Spleen (tissue), 7 donors: Measurements from ENCODE around the gene BTC.

Experiments
- POLR2AphosphoS5 ChIP-seq, 3 donors: sonication (generic); formaldehyde crosslinking; IDR thresholded peaks; one replicate each; pipeline ENCODE4 v1.5.1; 2017; ENCODE audit warnings: antibody characterized with exemption in 3 of 3
- TF ChIP-seq, protein P1 (sequence below), 11 experiments: fragments of 200-600 bp in 7 of 11; fragments of 450-650 bp in 4 of 11; sonication (generic) in 4 of 11; IDR thresholded peaks in 8 of 11; conservative IDR thresholded peaks in 3 of 11; 1 replicate in 7 of 11; 2 replicates in 4 of 11; pipeline versions ENCODE4 v1.4.0 to v1.8.0; 2016 to 2021; ENCODE audit warnings: antibody characterized with exemption in 11 of 11, inconsistent platforms in 4 of 11, mild to moderate bottlenecking in 1 of 11
- donor health status: DM: no; HTN: no; CAD: no; lungs with moderate emphysema.
- donor health status: DM: no; HTN: no; CAD: no.
- donor health status: DM: no; HTN: no; CAD: no.

DNA sequence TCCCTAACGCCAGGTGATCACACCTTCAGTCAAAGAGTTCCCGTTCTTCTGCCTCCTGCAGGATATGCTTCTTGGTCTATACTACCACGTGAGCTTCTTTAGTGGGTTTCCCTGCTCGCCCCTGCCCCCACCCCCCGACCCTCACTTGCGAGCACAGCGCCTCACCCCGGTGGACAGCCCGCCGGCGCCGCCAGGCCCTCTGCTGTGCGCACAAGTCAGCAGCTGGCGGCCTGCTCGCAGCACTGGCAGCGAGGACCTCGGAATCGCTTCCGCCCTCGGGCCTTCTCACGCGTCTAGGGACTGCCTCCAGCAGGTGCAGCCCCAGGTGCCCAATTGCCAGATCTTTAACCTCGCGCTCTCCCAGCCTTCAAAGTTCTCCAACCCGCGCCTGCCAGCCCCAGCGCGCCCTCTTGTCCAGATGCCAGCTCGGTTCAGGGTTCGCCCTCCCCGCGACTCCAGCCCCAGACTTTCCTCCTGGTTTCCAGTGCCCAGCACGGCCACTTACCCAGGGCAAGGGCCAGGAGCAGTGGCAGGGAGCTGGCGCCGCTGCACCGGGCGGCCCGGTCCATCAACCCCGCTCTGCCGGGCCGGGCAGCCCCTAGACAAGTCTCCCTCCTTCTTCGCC lies 454 bp downstream of the BTC start:
- TF ChIP-seq POLR2AphosphoS5 (IDR thresholded peaks at IDR 0.05): no peak
- TF ChIP-seq, protein P1, sequence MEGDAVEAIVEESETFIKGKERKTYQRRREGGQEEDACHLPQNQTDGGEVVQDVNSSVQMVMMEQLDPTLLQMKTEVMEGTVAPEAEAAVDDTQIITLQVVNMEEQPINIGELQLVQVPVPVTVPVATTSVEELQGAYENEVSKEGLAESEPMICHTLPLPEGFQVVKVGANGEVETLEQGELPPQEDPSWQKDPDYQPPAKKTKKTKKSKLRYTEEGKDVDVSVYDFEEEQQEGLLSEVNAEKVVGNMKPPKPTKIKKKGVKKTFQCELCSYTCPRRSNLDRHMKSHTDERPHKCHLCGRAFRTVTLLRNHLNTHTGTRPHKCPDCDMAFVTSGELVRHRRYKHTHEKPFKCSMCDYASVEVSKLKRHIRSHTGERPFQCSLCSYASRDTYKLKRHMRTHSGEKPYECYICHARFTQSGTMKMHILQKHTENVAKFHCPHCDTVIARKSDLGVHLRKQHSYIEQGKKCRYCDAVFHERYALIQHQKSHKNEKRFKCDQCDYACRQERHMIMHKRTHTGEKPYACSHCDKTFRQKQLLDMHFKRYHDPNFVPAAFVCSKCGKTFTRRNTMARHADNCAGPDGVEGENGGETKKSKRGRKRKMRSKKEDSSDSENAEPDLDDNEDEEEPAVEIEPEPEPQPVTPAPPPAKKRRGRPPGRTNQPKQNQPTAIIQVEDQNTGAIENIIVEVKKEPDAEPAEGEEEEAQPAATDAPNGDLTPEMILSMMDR (IDR thresholded peaks at IDR 0.05 in 8 of 11, conservative IDR thresholded peaks at IDR 0.05 in 3 of 11): no peak
